SK-N-SH (cell line): ENCODE data around the gene SOCS3. TPM values are rescaled to one million over a fixed set of nuclear protein-coding genes. Genes with fewer than 3 reads are reported as not detected.
A peak's percentile ranks its signal among the peaks of the same experiment; 100 is the strongest.

Experiments used
- CTCF ChIA-PET: fragments of 300-600, 350-600 bp; formaldehyde crosslinking; extraction: SDS; loops from one replicate; lab custom pipeline; 2021; lab: Yijun Ruan, JAX
- POLR2A ChIA-PET: fragments of 350-600 bp; sonication (Branson Sonifier 250); formaldehyde crosslinking; extraction: SDS; loops from one replicate; lab custom pipeline; 2020; ENCODE audit warnings: antibody characterized with exemption, inconsistent platforms; lab: Yijun Ruan, JAX
- DNase-seq: peaks from one replicate; pipeline ENCODE4 v3.0.0; 2012
- H2AFZ ChIP-seq: fragments of 200-600 bp; sonication (generic); 2 replicates; pipeline ENCODE4 v1.8.1; 2016; ENCODE audit warnings: antibody characterized with exemption, mild to moderate bottlenecking, low read depth
- H3F3A ChIP-seq: fragments of 200-600 bp; sonication (generic); replicated peaks from 2 replicates; pipeline ENCODE3; 2016; ENCODE audit warnings: antibody characterized with exemption, mild to moderate bottlenecking; ENCODE audit not compliant: insufficient read depth
- H3K27ac ChIP-seq, 2 experiments: fragments of 200-500 bp in 1 of 2; fragments of 200-600 bp in 1 of 2; sonication (Bioruptor generic) in 1 of 2; sonication (generic), shearing (Covaris generic) in 1 of 2; 2 replicates each; pipeline versions ENCODE4 v1.5.1 to v1.6.1; 2014 to 2016; ENCODE audit warnings: low read depth in 2 of 2, inconsistent platforms in 1 of 2, low read length in 1 of 2, mild to moderate bottlenecking in 1 of 2, mixed read lengths in 1 of 2
- H3K27me3 ChIP-seq: fragments of 200-600 bp; sonication (generic), shearing (Covaris generic); 2 replicates; pipeline ENCODE4 v1.6.1; 2016; ENCODE audit warnings: mixed run types; ENCODE audit not compliant: insufficient read depth
- H3K36me3 ChIP-seq, 2 experiments: fragments of 200-500 bp in 1 of 2; fragments of 200-600 bp in 1 of 2; sonication (Bioruptor generic) in 1 of 2; sonication (generic) in 1 of 2; replicated peaks in 1 of 2; 2 replicates each; pipeline versions ENCODE3 to v1.5.1; 2014 to 2016; ENCODE audit warnings: low read length in 1 of 2, mild to moderate bottlenecking in 1 of 2; ENCODE audit not compliant: insufficient read depth in 2 of 2, control insufficient read depth in 1 of 2
- H3K4me1 ChIP-seq, 2 experiments: fragments of 200-500 bp in 1 of 2; fragments of 200-600 bp in 1 of 2; sonication (Bioruptor generic) in 1 of 2; sonication (generic), shearing (Covaris generic) in 1 of 2; 2 replicates each; pipeline versions ENCODE4 v1.5.1 to v1.6.1; 2014 to 2016; ENCODE audit warnings: low read depth in 1 of 2, low read length in 1 of 2, mixed run types in 1 of 2; ENCODE audit not compliant: insufficient read depth in 2 of 2, control insufficient read depth in 1 of 2
- H3K4me2 ChIP-seq: fragments of 200-600 bp; sonication (generic), shearing (Covaris generic); 2 replicates; pipeline ENCODE4 v1.6.1; 2017; ENCODE audit warnings: mixed run types
- H3K4me3 ChIP-seq, 2 experiments: fragments of 200-500 bp in 1 of 2; fragments of 200-600 bp in 1 of 2; sonication (Bioruptor generic) in 1 of 2; sonication (generic), shearing (Covaris generic) in 1 of 2; 2 replicates each; pipeline versions ENCODE4 v1.5.1 to v1.8.1; 2014 to 2016; ENCODE audit warnings: low read depth in 2 of 2, inconsistent platforms in 1 of 2, low read length in 1 of 2, mild to moderate bottlenecking in 1 of 2, mixed read lengths in 1 of 2, moderate library complexity in 1 of 2
- H3K79me2 ChIP-seq: fragments of 200-600 bp; sonication (generic); 2 replicates; pipeline ENCODE4 v1.8.1; 2017; ENCODE audit warnings: mild to moderate bottlenecking; ENCODE audit not compliant: insufficient read depth
- H3K9ac ChIP-seq: fragments of 200-600 bp; sonication (generic); 2 replicates; pipeline ENCODE4 v1.6.1; 2017; ENCODE audit warnings: mixed run types
- H3K9me2 ChIP-seq: fragments of 200-600 bp; sonication (generic); 2 replicates; pipeline ENCODE4 v1.6.1; 2017; ENCODE audit warnings: mixed run types
- H3K9me3 ChIP-seq: fragments of 200-600 bp; sonication (generic); 2 replicates; pipeline ENCODE4 v1.6.1; 2017; ENCODE audit warnings: mixed run types, mild to moderate bottlenecking, moderate library complexity
- H4K20me1 ChIP-seq: fragments of 200-600 bp; sonication (generic); 2 replicates; pipeline ENCODE4 v1.6.1; 2017; ENCODE audit warnings: mild to moderate bottlenecking, mixed run types; ENCODE audit not compliant: insufficient read depth
- CHD2 ChIP-seq: fragments of 150-350 bp; IDR thresholded peaks from 2 replicates; pipeline ENCODE4 v1.6.1; 2018; ENCODE audit warnings: low read length; ENCODE audit not compliant: partially characterized antibody
- EP300 ChIP-seq, 2 experiments: IDR thresholded peaks; 2 replicates each; pipeline versions ENCODE4 v1.4.0 to v1.6.1; 2012; ENCODE audit warnings: borderline replicate concordance in 1 of 2, low read depth in 1 of 2, low read length in 1 of 2
- EZH2phosphoT487 ChIP-seq: fragments of 200-600 bp; sonication (generic); IDR thresholded peaks from 2 replicates; pipeline ENCODE4 v1.6.1; 2017; ENCODE audit warnings: low read depth, mixed run types, mild to moderate bottlenecking, antibody characterized with exemption, moderate library complexity, borderline replicate concordance
- NRF1 ChIP-seq: IDR thresholded peaks from 2 replicates; pipeline ENCODE4 v1.6.1; 2012; ENCODE audit warnings: low read depth, mild to moderate bottlenecking, low read length
- RFX5 ChIP-seq: IDR thresholded peaks from 2 replicates; pipeline ENCODE4 v1.6.1; 2012; ENCODE audit warnings: mild to moderate bottlenecking, improper control_type of control experiment, low read length
- RXRA ChIP-seq: IDR thresholded peaks from 2 replicates; pipeline ENCODE4 v1.4.0; 2012; ENCODE audit warnings: low read depth, mild to moderate bottlenecking, borderline replicate concordance
- SIN3A ChIP-seq: IDR thresholded peaks from 2 replicates; pipeline ENCODE4 v1.6.1; 2012; ENCODE audit warnings: low read depth, mild to moderate bottlenecking, low read length, moderate library complexity, borderline replicate concordance
- SMC3 ChIP-seq: IDR thresholded peaks from 2 replicates; pipeline ENCODE4 v1.6.1; 2012; ENCODE audit warnings: low read depth, low read length, improper control_type of control experiment
- TCF12 ChIP-seq: IDR thresholded peaks from 2 replicates; pipeline ENCODE4 v1.4.0; 2012
- YY1 ChIP-seq: IDR thresholded peaks from 2 replicates; pipeline ENCODE4 v1.4.0; 2012; ENCODE audit warnings: low read depth, mild to moderate bottlenecking
- WGBS: methylation state at CpG from one replicate; pipeline ENCODE4 v1.1.6; 2017; ENCODE audit warnings: low lambda C conversion rate; 5-methylcytosine and 5-hydroxymethylcytosine counted together
- polyA plus RNA-seq, 3 experiments: library from polyadenylated mRNA; depleted of rRNA; stranded (reverse); fragments of >200 nt; gene quantifications; 2 replicates each; pipeline ENCODE4 v1.2.3, GENCODE V29; 2012
- TF ChIP-seq, protein P1 (sequence below): IDR thresholded peaks from 2 replicates; pipeline ENCODE4 v1.4.0; 2012; ENCODE audit warnings: low read depth
- TF ChIP-seq, protein P2 (sequence below): IDR thresholded peaks from 2 replicates; pipeline ENCODE4 v1.6.1; 2012; ENCODE audit warnings: mild to moderate bottlenecking, low read depth, low read length, moderate library complexity

Gene SOCS3
- polyA plus RNA-seq, 1 of the 3 experiments (the other 2 are of a cell fraction), result 24.9 TPM

DNA sequence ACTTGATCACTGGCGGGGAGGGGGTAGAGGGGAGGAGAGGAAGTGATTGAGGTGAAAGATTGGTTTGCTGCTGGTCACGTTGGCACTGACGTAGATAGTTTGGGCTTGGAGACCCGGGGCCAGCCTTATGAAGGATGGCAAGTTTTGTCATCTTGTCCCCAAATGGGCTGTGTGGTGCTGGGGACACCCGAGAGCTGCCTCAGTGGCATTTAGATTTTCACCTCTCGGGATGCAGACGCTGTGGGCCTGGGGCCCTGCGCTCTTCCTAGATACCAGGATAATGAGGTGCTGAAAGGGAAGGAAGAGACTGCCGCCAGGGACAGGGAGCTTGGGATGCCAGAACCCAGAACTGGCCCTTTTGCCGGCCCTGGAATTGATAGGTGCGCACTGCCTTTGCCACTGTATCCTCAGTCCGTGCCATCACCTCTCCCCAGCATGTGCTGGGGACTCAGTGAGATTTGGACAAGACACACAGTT lies 1.4 kb upstream of the SOCS3 start:
- DNase-seq, result peak; percentile 63
- Histone ChIP-seq H3K79me2 (peaks cover 36% of the 10 kb centered on the region), H3K4me2 (no peak overlapping the region), H3K4me3 (no peak overlapping the region), H3F3A (peaks cover 16% of the 10 kb centered on the region), H3K27ac (no peak overlapping the region), H2AFZ (no peak overlapping the region), H3K27me3 (no peaks in the 10 kb centered on the region), H4K20me1 (peaks cover 31% of the 10 kb centered on the region), H3K9me3 (no peaks in the 10 kb centered on the region), H3K36me3 (peaks cover 22% of the 10 kb centered on the region in 2 experiments), H3K9me2 (no peaks in the 10 kb centered on the region), H3K9ac (no peak overlapping the region), H3K4me1 (peaks cover 12 to 43% of the 10 kb centered on the region in 2 experiments)
- TF ChIP-seq TCF12 (no peak), RXRA (no peak), YY1 (no peak), RFX5 (no peak), NRF1 (no peak), SMC3 (no peak), EP300 (IDR thresholded peaks at IDR 0.05; ENCODE audit: borderline replicate concordance in 1 of 2, low read depth in 1 of 2, low read length in 1 of 2) (no peak), CHD2 (no peak), EZH2phosphoT487 (no peak), SIN3A (no peak)
- TF ChIP-seq, protein P1, sequence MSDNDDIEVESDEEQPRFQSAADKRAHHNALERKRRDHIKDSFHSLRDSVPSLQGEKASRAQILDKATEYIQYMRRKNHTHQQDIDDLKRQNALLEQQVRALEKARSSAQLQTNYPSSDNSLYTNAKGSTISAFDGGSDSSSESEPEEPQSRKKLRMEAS, result no peak
- TF ChIP-seq, protein P2, sequence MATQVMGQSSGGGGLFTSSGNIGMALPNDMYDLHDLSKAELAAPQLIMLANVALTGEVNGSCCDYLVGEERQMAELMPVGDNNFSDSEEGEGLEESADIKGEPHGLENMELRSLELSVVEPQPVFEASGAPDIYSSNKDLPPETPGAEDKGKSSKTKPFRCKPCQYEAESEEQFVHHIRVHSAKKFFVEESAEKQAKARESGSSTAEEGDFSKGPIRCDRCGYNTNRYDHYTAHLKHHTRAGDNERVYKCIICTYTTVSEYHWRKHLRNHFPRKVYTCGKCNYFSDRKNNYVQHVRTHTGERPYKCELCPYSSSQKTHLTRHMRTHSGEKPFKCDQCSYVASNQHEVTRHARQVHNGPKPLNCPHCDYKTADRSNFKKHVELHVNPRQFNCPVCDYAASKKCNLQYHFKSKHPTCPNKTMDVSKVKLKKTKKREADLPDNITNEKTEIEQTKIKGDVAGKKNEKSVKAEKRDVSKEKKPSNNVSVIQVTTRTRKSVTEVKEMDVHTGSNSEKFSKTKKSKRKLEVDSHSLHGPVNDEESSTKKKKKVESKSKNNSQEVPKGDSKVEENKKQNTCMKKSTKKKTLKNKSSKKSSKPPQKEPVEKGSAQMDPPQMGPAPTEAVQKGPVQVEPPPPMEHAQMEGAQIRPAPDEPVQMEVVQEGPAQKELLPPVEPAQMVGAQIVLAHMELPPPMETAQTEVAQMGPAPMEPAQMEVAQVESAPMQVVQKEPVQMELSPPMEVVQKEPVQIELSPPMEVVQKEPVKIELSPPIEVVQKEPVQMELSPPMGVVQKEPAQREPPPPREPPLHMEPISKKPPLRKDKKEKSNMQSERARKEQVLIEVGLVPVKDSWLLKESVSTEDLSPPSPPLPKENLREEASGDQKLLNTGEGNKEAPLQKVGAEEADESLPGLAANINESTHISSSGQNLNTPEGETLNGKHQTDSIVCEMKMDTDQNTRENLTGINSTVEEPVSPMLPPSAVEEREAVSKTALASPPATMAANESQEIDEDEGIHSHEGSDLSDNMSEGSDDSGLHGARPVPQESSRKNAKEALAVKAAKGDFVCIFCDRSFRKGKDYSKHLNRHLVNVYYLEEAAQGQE, result no peak
- CTCF ChIA-PET, result interaction anchor here (0.7 to 15.1 kb wide), 52 partner anchors 11 to 376 kb away, joined by 3 to 327 read pairs (median 5); partner anchors contain the start of gene PGS1
- POLR2A ChIA-PET, result interaction anchor here (0.9 to 1.6 kb wide), 3 partner anchors 8 to 61 kb away, joined by 6 to 9 read pairs (median 7); no protein-coding TSS in a partner anchor
- 81% methylated on average over 12 of the region's 12 CpGs for WGBS
